HEK293T (cell line): ENCODE results near the gene DOCK9.

Experiments
- CTCF ChIA-PET: fragments of 350-600 bp; formaldehyde crosslinking; extraction: SDS; loops from one replicate; lab custom pipeline; 2021; ENCODE audit warnings: antibody characterized with exemption, inconsistent platforms; lab: Yijun Ruan, JAX
- POLR2A ChIA-PET: fragments of 350-600 bp; formaldehyde crosslinking; extraction: SDS; loops from one replicate; lab custom pipeline; 2020; ENCODE audit warnings: antibody characterized with exemption, inconsistent platforms; lab: Yijun Ruan, JAX
- DNase-seq: peaks from one replicate; pipeline ENCODE4 v3.0.0; 2012; ENCODE audit warnings: mixed read lengths; ENCODE audit errors: extremely low spot score
- ARNT ChIP-seq: fragments of 450-650 bp; IDR thresholded peaks from 2 replicates; pipeline ENCODE4 v1.6.1; 2017; ENCODE audit warnings: mild to moderate bottlenecking
- BHLHE40 ChIP-seq: fragments of 450-650 bp; IDR thresholded peaks from 2 replicates; pipeline ENCODE4 v1.6.1; 2016; ENCODE audit warnings: mild to moderate bottlenecking, moderate library complexity, borderline replicate concordance
- CTBP1 ChIP-seq: fragments of 450-650 bp; IDR thresholded peaks from 2 replicates; pipeline ENCODE4 v1.6.1; 2016; ENCODE audit warnings: borderline replicate concordance
- ELF4 ChIP-seq: fragments of 450-650 bp; IDR thresholded peaks from 2 replicates; pipeline ENCODE4 v1.6.1; 2017; ENCODE audit warnings: antibody characterized with exemption
- FOXA1 ChIP-seq: fragments of 450-650 bp; IDR thresholded peaks from 2 replicates; pipeline ENCODE4 v1.6.1; 2016; ENCODE audit warnings: mild to moderate bottlenecking
- FOXK2 ChIP-seq: fragments of 450-650 bp; IDR thresholded peaks from 2 replicates; pipeline ENCODE4 v1.6.1; 2016; ENCODE audit warnings: mild to moderate bottlenecking
- FOXM1 ChIP-seq: fragments of 450-650 bp; IDR thresholded peaks from 2 replicates; pipeline ENCODE4 v1.6.1; 2017; ENCODE audit warnings: mild to moderate bottlenecking, borderline replicate concordance
- HDGF ChIP-seq: fragments of 450-650 bp; IDR thresholded peaks from 2 replicates; pipeline ENCODE4 v1.6.1; 2017; ENCODE audit warnings: antibody characterized with exemption, borderline replicate concordance
- L3MBTL2 ChIP-seq: fragments of 450-650 bp; conservative IDR thresholded peaks from 2 replicates; pipeline ENCODE4 v1.6.1; 2016; ENCODE audit warnings: mild to moderate bottlenecking
- LEF1 ChIP-seq: fragments of 450-650 bp; IDR thresholded peaks from 2 replicates; pipeline ENCODE4 v1.6.1; 2017; ENCODE audit warnings: mild to moderate bottlenecking, borderline replicate concordance
- NFRKB ChIP-seq: fragments of 450-650 bp; IDR thresholded peaks from 2 replicates; pipeline ENCODE4 v1.6.1; 2016; ENCODE audit warnings: mild to moderate bottlenecking, moderate library complexity
- SP1 ChIP-seq: fragments of 450-650 bp; IDR thresholded peaks from 2 replicates; pipeline ENCODE4 v1.6.1; 2017
- SUZ12 ChIP-seq: fragments of 450-650 bp; IDR thresholded peaks from 2 replicates; pipeline ENCODE4 v1.6.1; 2016; ENCODE audit warnings: mild to moderate bottlenecking
- TARDBP ChIP-seq: fragments of 450-650 bp; IDR thresholded peaks from 2 replicates; pipeline ENCODE4 v1.6.1; 2016
- ZNF384 ChIP-seq: fragments of 450-650 bp; IDR thresholded peaks from 2 replicates; pipeline ENCODE4 v1.6.1; 2016
- TF ChIP-seq, protein P1 (sequence below): fragments of 450-650 bp; IDR thresholded peaks from 2 replicates; pipeline ENCODE4 v1.6.1; 2016

DOCK9 gene

DNA sequence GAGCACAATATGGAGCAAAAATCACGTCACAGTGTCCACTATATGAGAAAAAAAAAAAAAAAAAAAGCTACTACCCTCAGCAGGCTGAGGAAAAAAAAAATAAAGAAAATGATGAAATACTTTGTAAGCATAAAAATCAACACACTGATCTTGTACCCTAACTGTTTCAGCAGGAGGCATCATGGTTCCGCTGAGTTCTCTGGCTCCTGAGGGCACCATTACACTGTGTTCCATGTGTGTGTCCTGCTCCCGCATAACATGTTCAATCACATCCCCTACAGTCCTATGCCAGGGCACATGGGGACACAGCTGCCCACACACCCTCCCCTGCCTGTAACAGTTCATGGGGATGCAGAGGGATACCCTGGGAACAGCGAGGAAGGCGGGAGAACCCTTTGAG lies 33.5 kb downstream of the DOCK9 start:
- DNase-seq: no peak
- POLR2A ChIA-PET: interaction anchor here (0.6 kb wide), 1 partner anchor 32 kb away, joined by 3 read pairs; no protein-coding TSS in a partner anchor
- CTCF ChIA-PET: no interaction called here
- TF ChIP-seq ARNT: no peak
- no peak for TF ChIP-seq SP1
- TF ChIP-seq LEF1: no peak
- no peak for TF ChIP-seq FOXA1
- TF ChIP-seq FOXM1: no peak
- TF ChIP-seq BHLHE40: no peak
- TF ChIP-seq ZNF384: no peak

GRCh38 chr13:98942997-98943396 lies 34.9 kb downstream of the DOCK9 start:
- no peak for TF ChIP-seq FOXK2
- TF ChIP-seq CTBP1: no peak
- TF ChIP-seq SP1: no peak
- TF ChIP-seq, protein P1, sequence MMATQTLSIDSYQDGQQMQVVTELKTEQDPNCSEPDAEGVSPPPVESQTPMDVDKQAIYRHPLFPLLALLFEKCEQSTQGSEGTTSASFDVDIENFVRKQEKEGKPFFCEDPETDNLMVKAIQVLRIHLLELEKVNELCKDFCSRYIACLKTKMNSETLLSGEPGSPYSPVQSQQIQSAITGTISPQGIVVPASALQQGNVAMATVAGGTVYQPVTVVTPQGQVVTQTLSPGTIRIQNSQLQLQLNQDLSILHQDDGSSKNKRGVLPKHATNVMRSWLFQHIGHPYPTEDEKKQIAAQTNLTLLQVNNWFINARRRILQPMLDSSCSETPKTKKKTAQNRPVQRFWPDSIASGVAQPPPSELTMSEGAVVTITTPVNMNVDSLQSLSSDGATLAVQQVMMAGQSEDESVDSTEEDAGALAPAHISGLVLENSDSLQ: no peak
- TF ChIP-seq ELF4: no peak
- TF ChIP-seq SUZ12: no peak
- no peak for TF ChIP-seq NFRKB
- TF ChIP-seq FOXA1: no peak
- TF ChIP-seq HDGF: no peak
- no peak for TF ChIP-seq TARDBP
- TF ChIP-seq ZNF384: no peak
- no peak for TF ChIP-seq ARNT
- TF ChIP-seq LEF1: no peak
- no peak for TF ChIP-seq BHLHE40
- no peak for TF ChIP-seq L3MBTL2
- TF ChIP-seq FOXM1: no peak

DNA sequence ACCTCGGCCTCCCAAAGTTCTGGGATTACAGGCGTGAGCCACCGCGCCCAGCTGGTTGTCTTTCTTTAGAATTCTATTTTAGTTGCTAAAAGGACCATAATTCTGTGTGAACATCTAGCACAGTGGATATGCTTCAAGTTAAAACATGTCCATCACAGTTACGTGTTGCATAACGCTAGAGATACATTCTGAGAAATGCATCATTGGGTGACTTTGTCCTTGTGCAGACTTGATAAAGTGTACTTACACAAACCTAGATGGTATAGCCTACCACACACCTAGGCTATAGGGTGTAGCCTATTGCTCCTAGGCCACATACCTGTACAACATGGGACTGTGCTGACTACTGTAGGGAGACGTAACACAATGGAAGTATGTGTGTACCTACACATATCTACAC lies 35.4 kb downstream of the DOCK9 start:
- no peak for DNase-seq
- TF ChIP-seq BHLHE40: no peak
- ChIA-PET CTCF (no interaction called here), POLR2A (no interaction called here)

More at GRCh38 chr13:98942997-98943396, 34.9 kb downstream of the DOCK9 start:
- POLR2A ChIA-PET: no interaction called here
- CTCF ChIA-PET: no interaction called here
- DNase-seq: no peak

DNA sequence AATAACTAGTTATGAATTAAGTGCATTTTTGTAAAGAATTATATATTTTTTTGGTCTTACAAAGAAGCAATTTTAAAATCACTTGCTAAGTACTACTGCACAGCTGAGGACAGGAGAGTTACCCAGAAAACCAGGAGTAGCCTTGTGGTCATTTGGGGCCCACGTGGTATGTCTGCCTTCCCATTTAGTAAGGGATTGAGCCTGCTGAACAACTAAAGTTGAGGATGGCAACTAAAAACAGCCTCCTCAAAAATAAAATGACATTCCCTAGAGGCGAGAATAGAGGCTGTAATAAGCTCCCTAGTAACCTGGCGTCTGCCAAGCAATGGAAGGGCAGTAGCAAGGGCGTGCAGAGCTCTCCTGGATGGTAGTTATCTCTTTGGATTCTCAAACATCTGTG lies 36.3 kb downstream of the DOCK9 start:
- CTCF ChIA-PET: no interaction called here
- no peak for TF ChIP-seq FOXA1
- TF ChIP-seq ZNF384: no peak
- TF ChIP-seq, protein P1: no peak
- no peak for TF ChIP-seq L3MBTL2
- TF ChIP-seq NFRKB: no peak
- no peak for TF ChIP-seq SP1
- TF ChIP-seq ARNT: no peak
- TF ChIP-seq LEF1: no peak
- no peak for TF ChIP-seq BHLHE40
- no peak for TF ChIP-seq HDGF
- no peak for TF ChIP-seq FOXM1
- no peak for DNase-seq
- POLR2A ChIA-PET: no interaction called here

- DNase-seq: no peak
- ChIA-PET POLR2A (no interaction called here), CTCF (no interaction called here)
- TF ChIP-seq TARDBP (no peak), HDGF (no peak), L3MBTL2 (no peak), SP1 (no peak), LEF1 (no peak), FOXM1 (no peak), FOXA1 (no peak), BHLHE40 (no peak), NFRKB (no peak), CTBP1 (no peak), ZNF384 (no peak), FOXK2 (no peak)
These were observed 36.7 kb downstream of the DOCK9 start for GRCh38 chr13:98941126-98941525.

GRCh38 chr13:98940325-98941001 lies 37.4 kb downstream of the DOCK9 start:
- ChIA-PET CTCF (no interaction called here), POLR2A (no interaction called here)
- no peak for TF ChIP-seq FOXA1
- TF ChIP-seq CTBP1: no peak
- TF ChIP-seq FOXM1: no peak
- no peak for TF ChIP-seq ARNT
- no peak for TF ChIP-seq BHLHE40
- no peak for TF ChIP-seq NFRKB
- no peak for TF ChIP-seq ELF4
- TF ChIP-seq TARDBP: no peak
- no peak for TF ChIP-seq SP1
- TF ChIP-seq HDGF: no peak
- no peak for TF ChIP-seq ZNF384
- no peak for DNase-seq

DNA sequence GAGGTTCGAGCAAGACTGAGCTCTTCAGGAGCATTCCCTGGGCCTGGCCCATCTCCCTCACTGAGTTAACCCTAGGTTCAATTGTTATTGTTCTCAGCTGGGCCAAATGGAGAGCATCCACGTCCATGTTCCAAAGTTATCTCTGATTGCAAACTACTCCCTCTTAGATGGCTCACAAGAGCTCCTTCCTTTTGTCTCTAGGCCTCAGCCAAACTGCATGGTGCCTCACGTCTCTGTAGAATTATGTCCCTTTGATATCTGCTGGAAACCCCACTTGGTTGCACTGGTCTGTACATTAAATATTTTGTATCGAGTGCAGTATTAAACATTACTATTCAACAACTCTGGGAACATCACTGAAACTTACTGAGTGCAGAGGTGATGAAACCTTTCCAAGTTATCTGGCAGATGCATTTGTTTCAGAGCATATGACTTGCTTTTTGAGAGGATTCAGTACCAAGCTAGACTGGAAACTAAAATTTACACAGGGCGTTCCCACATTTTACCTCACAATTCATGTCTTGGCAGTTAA lies 38.1 kb downstream of the DOCK9 start:
- ChIA-PET POLR2A (no interaction called here), CTCF (no interaction called here)
- DNase-seq: no peak
- TF ChIP-seq SP1 (no peak), ARNT (no peak), L3MBTL2 (no peak), SUZ12 (no peak), FOXK2 (no peak), TARDBP (no peak), BHLHE40 (no peak), ZNF384 (no peak), CTBP1 (no peak), HDGF (no peak), ELF4 (no peak), LEF1 (no peak), FOXM1 (no peak), FOXA1 (no peak), NFRKB (no peak)
- TF ChIP-seq, protein P1: no peak
